Tongue (tissue), 2 donors: ENCODE results near the gene TBX2. TPM values are rescaled to one million over a fixed set of nuclear protein-coding genes. Genes with fewer than 3 reads are reported as not detected.
A peak's percentile ranks its signal among the peaks of the same experiment; 100 is the strongest.

Experiments
- DNase-seq: peaks from one replicate; pipeline ENCODE4 v3.0.0-alpha.2; 2015
- total RNA-seq: library from RNA; depleted of rRNA; stranded (reverse); fragments of >200 nt; gene quantifications from one replicate; pipeline ENCODE4 v1.2.3, GENCODE V29; 2014

Gene TBX2
- total RNA-seq, 1 donor from 2014 or later: 10.5 TPM

DNA sequence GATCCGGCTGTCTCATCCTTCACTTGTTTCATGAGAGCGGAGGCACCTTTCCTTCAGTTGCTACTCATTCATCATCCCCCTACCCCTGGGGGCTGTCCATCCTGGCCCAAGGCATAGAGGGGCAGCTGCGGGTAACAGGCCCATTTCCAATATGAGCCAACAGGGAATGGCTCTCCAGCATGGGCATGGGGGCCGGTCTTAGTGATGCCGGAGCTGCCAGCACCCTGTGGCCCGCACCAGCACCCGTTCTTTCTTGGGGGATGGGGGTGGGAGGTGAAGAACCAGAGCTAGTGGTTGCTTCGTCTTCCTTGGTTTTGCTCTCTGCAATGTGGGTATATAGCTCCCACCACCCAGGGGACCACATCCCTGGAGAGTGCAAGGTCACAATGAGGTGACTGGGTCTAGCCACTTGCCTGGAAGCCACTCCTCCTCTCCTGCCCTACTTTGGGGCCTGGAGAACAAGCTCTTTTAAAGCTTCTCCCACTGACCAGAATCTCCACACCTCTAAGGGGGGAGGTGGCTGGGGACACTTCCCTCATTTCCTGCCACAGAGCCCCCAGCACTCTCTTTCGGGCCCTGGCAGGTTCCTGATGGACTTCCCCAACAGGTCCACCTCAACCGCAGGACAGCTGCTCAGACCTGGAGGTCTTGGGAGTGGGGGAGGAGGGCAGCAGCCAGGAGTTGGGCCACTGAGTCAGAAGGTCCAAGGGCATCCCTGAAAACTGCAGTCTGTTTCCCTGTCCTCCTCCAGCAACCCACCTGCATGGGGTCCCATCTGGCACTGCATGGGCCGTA, 11.9 kb upstream of the TBX2 start:
- no peak for DNase-seq

DNA sequence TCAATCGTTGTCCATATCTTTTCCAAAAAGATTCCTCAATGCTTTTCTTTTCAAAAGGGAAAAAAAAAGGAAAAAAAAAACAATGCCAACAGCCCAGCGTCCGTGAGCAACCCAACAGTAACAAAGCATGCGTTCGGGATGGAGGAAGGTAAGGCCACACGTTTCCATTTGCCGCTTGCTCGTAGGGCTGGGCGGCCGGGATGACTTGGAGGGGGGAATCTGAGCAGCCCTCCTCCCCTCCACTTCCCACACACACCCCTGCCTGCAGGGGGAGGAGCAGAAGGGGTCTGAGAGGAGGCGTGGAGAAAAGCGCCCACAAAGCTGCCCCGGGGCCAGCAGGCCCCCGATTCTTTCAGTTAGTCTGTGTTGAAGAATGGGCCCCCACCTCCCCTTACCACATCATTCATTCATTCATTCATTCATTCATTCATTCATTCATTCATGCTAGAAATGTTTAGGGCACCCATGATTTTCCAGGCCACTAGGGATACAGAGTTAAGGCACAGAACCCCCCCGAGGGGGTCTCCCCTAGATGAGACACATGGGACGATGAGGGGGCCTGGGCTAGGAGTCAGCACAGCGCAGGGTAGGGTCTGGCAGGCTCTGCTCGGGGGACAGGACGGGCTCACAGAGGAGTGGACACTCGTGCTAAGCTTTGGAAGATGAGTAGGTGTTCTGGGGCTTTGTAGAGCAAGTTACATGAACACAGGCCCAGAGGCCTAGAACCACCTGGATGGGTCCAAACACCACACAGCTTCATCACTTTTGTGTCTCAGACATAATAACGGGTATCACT, 10.9 kb upstream of the TBX2 start:
- DNase-seq: no peak

DNA sequence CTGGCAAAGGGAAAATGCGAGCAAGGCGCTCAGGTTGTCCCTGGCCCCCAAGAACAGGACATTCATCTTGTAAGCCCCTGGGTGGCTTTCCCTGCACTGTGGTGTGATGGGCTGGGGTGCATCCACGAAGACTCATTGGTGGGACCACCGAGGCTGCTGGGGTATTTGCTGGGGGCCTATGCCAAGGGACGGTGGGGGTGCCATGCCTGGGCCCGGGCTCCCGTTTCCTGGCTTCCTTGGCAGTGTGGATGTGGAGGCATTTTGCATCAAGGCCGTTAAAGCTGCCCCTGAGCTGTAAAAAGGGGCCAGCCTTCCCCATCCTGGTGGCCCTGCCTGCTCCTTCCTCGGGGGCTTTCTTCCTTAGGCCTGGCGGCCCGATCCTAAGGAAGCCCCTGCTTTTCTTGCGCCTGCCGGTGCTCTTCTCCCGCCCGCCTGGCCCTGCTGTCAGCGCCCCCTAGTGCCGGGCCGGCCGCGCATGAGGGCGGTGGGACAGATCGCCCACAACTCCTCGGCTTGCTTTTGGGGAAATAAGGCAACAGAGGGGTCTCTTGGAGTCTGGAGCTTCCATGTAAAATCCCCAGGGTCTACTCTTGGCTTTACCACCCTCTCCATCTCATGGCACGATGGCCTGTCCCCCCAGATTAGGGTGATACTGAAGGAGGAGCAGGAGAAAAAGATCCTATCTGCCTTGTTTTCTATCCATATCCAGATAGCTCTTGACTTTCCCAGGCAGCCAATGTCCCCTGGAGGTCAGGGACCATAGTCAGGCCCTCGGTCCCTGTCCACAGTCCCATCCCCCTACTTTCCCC, 9.8 kb upstream of the TBX2 start:
- DNase-seq: peak; percentile 73

DNA sequence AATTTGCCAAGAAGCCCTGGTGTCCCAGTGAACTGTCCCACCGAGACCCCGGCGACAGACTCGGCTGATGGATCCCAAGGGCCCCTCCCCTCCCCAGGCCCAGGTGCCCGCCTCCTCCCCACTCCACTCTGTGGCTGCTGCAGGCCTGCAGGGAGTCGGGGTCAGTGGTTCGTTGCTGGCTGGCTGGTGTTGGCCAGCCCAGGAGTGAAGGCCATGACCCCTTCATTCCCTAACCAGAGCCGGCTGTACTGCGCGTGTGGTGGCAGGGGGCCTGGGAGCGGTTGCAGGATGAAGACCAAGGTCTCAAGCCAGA, 9.2 kb upstream of the TBX2 start:
- DNase-seq: no peak

DNA sequence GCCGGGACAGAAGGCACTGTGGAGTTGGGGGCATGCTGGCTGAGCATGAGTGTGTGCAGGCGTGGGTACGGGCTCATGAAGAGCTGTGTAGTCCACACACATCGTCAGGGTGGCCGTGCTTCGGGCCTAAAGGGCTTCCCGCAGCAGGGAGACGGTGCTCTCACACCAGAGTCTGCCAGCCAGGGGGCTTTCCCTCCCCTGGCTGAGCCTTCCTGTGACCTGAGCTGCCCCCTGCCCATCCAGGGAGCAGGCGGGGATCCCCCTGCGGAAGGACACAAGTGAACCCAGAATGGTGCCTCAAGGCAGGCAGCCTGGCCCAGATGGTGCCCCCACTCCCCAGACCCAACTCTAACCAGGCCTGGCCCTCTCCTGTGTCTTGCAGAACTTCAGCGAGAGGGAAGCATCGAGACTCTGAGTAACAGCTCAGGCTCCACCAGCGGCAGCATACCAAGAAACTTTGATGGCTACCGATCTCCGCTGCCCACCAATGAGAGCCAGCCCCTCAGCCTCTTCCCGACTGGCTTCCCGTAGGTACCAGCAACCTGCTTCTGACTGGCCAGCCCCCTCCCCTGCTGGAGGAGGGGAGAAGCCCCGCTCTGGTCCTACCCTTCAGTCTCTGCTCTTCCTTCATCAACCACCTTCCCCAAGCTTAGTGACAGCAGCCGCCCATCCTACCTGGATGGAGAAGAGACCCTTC, 7.9 kb upstream of the TBX2 start:
- no peak for DNase-seq

DNA sequence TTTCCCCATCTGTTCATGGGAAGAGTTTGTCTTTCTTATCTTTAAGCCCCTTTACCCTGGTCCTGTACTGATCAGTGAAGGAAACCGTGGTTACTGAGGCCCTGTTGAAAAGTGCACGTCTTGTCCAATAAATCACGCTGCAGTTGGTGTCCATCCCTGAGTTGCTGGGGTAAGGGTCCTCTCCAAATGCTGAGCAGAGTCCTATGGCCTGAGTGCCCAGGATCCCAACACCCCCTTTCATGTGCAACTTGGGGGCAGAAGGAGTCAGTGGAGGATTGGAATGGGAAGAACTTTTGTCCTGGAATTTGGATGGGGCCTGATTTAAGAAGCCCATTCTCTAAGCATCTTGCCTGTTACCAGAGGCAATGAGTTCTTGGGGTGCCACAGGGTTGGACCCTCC, 7.0 kb upstream of the TBX2 start:
- no peak for DNase-seq

DNA sequence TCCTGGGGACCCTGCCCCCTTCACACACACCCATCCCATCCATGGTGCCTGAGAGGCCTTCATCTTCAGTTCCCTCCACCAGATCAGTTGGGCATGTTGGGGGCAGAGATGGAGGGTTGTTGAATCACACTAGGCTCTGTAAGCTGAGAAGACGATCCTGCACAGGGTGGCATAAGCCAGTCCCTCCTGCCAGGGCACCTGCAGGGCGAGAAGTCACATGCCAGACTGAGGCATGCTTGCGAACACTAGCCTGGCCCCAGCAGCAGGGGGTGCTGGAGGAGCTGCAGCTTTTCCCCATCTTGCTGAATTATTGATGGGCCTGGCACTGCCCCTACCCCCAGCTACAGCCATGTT, 6.1 kb upstream of the TBX2 start:
- DNase-seq: no peak

DNA sequence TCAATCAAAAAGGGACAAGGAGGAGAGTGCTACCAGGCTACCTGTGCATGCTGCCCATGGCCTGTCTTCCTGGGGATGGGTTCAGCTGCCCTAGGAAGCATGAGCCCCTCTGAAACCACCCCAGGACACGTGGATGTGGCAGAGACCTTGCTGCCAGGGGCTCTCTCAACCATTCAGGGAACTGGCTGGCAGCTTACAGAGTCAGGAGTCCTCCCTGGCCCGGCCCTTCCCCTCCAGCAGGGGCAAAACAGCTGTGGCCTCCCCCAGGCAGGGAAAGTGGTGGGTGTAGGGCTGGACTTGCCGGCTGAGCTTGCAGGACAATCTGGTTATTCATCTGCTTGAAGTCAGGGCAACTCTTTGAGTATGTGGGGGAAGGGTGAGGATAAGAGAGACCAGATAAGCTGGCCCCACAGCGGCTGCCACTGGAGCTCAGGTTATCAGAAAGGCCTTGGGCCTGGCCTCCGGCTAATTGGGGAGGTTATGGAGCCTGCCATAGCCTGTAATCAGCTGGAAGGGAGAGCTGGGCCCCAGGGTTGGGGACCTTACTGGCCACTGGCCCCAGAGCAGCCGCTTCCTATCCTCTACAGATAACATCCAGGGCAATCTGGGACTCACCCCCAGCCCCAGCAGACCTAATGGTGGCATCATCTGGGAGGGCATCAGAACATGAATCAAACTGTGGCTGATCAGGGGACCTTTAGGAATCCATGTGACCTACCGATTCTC, 5.6 kb upstream of the TBX2 start:
- DNase-seq: no peak

DNA sequence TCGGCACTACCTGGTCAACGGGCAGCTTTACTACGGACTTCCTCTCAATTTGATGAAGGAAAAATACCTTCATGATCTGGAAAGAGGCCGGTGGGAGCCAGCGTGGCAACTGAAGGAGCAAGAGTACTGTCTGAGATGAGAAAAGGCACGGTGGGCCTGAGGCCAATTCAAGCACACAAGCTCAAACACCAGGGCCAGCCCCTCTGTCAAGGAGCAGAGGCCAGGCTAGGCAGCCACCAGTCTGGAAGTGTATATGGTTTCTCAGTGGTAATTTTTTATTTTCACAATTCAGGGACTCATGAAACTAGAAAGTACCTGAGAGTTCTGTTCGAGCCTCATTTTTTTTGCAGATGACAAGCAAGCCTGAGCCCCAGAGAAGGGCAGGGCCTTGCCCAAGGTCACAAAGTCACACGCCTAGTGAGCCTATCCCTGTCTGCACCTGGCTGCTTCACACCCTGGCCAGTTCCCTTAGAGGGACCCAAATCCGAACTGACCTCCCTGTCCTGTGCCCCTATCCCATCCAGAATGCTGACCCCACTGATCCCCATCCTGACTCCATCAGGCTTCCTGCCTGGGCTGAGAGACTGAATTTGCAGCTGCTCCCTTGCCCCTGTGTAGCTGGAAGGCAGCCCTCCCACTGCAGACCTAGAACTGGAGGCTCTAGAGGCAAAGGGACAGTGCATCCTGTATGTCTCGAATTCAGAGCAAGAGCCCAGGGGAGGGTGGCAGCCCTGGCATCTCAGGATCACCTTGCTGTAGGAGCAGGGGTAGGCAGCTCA, 4.8 kb upstream of the TBX2 start:
- DNase-seq: no peak

DNA sequence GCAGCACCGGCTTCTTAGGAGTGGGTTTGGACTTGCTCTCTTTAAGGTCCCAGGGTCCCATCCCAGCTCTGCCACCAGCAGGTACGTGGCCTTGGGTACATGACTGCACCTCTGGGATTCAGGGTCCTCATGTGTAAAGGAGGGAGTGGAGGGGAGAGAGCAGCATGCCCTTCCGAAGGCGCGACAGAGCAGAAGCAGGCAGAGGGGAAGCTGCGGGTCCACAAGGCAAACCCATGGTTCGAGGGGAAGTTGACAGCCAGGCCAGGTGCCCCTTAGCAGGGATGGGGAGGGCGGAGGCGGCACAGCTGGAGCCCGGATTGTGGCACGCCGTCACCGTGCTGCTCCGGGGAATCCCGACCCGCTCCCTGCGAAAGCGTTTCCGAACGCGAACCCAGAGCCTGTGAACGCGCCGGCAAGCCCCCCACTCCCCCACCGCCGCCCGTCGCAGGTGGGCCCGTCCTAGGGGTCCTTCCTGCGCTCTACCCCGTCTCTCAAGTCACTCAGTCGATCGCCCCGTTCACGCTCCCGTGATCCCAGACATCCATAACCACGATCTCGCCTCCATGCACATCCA, 4.1 kb upstream of the TBX2 start:
- no peak for DNase-seq

DNA sequence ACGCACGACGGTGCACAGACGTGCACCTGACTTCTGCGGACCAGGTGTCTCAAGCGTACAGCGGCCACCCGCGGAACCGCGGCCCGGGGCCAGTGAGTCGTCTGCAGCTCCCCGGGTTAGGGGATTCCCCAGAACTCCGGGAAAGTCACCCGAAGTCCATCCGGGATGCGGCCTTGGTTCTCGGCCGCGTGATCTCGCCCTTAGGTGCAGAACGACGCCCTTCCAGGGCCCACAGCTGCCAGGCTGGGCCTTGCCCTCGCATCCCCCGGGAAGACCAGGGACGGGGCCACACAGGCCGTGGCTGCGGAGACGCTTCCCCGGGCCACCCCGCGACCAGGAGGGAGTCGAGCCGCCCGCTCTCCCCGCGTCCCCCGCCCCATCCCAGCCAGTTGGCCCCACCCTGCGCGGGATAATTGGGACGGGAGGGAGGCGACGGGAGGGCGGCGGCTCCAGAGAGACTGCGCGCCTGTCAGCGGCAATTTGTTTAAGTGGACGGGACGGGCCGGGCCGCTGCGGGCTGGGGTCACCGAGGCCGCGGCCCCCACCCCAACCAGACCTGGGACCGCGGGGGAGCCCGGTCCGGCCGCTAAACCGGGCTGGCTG, 3.6 kb upstream of the TBX2 start:
- no peak for DNase-seq

DNA sequence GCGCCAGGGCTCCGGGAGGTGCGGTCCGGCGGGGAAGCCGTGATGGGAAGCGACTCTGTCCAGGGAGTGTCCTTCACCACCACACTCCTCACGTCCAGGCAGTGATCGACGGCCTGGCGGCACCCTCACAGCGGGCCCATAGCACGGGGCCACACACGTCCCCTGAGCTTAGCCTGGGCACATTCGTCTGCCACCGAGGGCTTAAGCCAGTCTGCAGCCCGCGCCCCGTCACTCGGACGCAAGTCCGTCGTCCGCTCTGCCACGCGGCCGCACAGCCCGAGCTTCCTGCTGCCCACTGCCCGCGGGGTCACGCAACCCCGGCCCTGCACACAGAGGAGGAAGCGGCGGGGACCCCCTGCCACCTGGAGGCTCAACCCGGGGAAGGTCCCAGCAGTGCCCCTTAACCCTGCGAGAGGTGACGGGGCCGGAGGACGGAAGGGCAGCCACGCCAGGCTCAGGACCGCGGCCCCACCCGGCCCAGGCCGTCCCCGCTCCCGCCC, 3.0 kb upstream of the TBX2 start:
- no peak for DNase-seq

DNA sequence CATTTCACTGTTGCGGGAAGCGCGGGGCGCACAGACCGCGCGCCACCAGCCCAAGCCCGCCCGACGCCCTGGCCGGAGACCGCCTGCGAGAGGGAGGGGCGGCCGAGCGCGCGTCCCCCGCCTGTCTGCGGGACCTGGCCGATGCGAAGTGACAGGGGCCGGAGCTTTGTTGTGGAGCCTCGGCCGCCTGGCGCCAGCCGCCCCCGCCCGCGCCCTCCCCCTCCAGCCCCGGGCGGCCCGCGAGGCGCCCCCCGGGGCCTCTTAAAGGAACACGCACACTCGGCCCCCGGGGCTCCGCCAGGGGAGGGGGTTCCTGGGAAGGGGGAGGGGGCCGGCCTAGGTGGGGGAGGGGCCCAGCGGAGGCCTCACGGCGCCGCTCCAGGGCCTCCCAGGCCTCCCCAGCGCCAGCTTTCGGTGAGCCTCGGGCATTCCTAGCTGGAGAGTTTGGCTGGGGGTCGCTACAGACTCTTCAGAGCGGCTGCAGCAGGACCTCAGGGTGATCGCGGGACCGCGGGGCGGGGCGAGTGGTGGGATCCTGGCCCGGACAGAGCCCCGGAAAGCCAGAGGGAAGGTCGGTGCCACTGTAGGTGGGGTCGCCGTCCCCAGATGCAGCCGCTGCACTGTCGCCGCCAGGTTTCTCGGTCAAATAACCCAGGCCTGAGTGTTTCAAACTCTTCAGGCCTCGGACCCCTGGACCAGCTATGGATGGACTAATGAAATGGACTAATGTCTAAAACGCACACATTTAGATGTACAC, 2.4 kb upstream of the TBX2 start:
- peak; percentile 56 for DNase-seq

DNA sequence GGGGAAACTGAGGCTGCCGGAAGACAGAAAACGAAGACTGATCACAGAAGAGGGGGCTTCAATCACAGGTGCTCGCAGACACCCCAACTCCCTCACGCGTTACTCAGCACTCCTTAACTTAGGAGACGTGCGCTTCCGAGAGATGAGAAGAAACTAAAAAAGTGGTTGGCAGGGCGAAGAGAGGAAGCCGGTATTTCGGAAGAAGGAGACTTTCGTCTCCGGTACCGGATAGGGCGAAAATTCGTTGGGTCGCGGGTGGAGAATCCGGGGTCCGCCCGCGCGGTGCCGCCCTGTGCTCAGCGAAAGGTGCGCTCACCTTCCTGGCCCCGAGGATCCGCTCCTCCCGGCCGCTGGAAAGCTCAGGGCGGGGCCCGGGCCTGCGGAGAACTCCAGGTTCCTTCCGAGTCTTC, 917 bp upstream of the TBX2 start:
- DNase-seq: no peak

DNA sequence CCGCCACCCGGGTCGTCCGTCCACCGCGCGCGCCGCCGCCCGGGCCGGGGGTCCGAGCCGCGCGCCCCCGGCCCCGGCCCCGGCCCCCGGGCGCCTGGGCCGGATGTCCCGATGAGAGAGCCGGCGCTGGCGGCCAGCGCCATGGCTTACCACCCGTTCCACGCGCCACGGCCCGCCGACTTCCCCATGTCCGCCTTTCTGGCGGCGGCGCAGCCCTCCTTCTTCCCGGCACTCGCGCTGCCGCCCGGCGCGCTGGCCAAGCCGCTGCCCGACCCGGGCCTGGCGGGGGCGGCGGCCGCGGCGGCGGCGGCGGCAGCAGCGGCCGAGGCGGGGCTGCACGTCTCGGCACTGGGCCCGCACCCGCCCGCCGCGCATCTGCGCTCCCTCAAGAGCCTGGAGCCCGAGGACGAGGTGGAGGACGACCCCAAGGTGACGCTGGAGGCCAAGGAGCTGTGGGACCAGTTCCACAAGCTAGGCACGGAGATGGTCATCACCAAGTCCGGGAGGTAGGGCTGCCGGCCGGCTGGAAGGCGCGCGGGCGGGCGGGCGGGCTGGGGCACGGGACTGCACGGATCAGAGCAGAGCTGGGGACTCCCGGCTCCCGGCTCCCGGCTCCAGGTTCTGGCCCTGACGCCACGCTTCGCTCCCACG, 548 bp downstream of the TBX2 start:
- no peak for DNase-seq

DNA sequence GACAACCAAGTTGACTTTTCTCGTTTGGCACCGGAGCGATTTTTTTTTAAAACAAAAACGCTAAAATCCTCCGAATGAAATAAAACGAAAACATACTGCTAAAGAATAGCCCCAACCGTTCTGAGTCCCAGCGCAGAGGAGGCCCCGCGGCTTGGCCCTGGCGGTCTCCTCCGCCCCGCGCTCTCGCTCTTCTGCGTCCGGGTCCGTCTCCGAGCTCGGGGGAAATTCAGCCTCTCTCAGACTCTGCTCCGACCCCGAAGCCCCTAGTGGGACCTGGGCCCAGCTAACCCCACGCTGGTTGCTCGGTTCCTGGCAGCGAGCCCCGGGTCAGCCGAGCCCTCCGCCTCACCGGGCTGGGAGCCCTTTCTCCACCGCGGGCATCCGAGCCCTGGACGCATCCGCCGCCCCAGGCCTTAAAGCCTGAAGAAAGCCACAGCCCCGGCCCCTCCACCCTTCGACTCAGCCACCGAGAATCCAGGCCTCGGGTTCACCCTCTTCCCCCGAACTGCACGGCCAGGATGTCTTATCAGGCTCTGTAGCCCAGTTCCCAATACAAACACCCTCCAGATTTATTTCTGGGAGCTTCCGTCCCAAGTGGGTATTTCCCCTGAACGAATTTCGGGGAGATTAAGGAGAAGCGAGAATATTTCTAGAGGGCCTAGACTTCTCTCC, 1.2 kb downstream of the TBX2 start:
- no peak for DNase-seq

DNA sequence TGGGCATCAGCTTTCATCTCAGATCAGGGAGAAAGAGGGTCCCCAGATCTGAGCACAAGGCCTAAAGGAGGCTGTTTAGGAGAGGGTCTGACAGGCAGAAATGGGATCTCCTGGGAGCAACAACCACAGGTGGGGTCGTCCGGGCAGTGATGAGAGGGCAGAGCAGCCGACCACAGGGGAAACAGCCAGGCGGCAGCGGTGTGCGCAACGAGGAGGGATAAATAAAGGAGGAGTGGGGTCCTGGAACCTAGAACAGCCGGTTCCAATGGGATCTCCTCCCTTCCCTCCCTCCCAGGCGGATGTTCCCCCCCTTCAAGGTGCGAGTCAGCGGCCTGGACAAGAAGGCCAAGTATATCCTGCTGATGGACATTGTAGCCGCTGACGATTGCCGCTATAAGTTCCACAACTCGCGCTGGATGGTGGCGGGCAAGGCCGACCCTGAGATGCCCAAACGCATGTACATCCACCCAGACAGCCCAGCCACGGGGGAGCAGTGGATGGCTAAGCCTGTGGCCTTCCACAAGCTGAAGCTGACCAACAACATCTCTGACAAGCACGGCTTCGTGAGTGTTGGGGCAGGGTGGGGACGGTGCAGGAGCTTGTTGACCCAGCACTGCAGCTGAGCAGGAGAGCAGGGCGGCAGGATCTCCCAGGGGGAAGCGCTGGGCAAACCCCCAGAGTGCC, 1.9 kb downstream of the TBX2 start:
- DNase-seq: no peak
